ENCODE data around the gene STEAP1.

STEAP1 gene

GRCh38 chr7:90211391-90212148 lies 57.3 kb downstream of the STEAP1 start, which contains the start of gene STEAP2:
TSS of gene STEAP2 (plus strand) at chr7:90211740. CDS start at chr7:90225083, 13,343 bp downstream.
- no peak for DNase-seq (ENCODE audit: low read depth in 2 of 2)

GRCh38 chr7:90212149-90212495 lies 57.9 kb downstream of the STEAP1 start:
- DNase-seq (ENCODE audit: low read depth in 2 of 2), result no peak

- DNase-seq (ENCODE audit: low read depth in 2 of 2), result no peak
Observed at GRCh38 chr7:90213521-90213920, 59.3 kb downstream of the STEAP1 start.
